Erythroblast (primary cell): ENCODE data around the gene OR13A1.

Experiments used
- GATA1 ChIP-seq: IDR thresholded peaks from 2 replicates; pipeline ENCODE4 v1.6.1; 2011; ENCODE audit warnings: low read depth, mild to moderate bottlenecking, control low read depth, low read length, moderate library complexity
- POLR2A ChIP-seq: IDR thresholded peaks from 2 replicates; pipeline ENCODE4 v1.6.1; 2011; ENCODE audit warnings: mild to moderate bottlenecking, low read length

DNA sequence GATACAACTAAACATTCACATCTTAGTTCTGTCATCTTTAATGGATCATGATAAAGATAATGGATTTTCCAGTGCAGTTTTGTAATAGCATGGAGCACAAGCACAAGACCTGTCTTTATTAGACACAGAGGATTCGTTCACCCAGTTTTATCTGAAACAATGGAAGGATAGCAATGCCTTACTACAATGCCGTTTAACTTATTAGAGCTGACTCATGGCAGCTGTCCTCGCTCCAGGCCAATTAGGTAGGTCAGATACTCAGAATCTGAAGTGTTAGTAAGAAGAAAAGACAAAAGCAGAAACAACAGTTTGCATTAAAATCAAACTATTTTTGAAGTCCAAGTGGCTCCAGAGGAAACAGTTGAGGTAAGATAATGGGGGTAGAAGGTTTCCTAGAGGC, 12.8 kb downstream of the OR13A1 start:
- TF ChIP-seq POLR2A = no peak
- no peak for TF ChIP-seq GATA1
